GM10266 (cell line): ENCODE measurements around the gene CPA2.

Experiments used
- DNase-seq: peaks from one replicate; pipeline ENCODE4 v3.0.0; 2012; ENCODE audit errors: extremely low spot score
- TF ChIP-seq, protein P1 (sequence below): IDR thresholded peaks from 2 replicates; pipeline ENCODE4 v1.5.1; 2012; ENCODE audit warnings: mild to moderate bottlenecking, low read depth; ENCODE audit not compliant: control insufficient read depth, insufficient read depth; ENCODE audit errors: missing control alignments

CPA2 gene

DNA sequence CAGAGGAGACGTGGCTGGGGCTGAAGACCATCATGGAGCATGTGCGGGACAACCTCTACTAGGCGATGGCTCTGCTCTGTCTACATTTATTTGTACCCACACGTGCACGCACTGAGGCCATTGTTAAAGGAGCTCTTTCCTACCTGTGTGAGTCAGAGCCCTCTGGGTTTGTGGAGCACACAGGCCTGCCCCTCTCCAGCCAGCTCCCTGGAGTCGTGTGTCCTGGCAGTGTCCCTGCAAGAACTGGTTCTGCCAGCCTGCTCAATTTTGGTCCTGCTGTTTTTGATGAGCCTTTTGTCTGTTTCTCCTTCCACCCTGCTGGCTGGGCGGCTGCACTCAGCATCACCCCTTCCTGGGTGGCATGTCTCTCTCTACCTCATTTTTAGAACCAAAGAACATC, 56.0 kb downstream of the CPA2 start:
- TF ChIP-seq, protein P1, sequence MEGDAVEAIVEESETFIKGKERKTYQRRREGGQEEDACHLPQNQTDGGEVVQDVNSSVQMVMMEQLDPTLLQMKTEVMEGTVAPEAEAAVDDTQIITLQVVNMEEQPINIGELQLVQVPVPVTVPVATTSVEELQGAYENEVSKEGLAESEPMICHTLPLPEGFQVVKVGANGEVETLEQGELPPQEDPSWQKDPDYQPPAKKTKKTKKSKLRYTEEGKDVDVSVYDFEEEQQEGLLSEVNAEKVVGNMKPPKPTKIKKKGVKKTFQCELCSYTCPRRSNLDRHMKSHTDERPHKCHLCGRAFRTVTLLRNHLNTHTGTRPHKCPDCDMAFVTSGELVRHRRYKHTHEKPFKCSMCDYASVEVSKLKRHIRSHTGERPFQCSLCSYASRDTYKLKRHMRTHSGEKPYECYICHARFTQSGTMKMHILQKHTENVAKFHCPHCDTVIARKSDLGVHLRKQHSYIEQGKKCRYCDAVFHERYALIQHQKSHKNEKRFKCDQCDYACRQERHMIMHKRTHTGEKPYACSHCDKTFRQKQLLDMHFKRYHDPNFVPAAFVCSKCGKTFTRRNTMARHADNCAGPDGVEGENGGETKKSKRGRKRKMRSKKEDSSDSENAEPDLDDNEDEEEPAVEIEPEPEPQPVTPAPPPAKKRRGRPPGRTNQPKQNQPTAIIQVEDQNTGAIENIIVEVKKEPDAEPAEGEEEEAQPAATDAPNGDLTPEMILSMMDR: no peak
- DNase-seq: no peak

DNA sequence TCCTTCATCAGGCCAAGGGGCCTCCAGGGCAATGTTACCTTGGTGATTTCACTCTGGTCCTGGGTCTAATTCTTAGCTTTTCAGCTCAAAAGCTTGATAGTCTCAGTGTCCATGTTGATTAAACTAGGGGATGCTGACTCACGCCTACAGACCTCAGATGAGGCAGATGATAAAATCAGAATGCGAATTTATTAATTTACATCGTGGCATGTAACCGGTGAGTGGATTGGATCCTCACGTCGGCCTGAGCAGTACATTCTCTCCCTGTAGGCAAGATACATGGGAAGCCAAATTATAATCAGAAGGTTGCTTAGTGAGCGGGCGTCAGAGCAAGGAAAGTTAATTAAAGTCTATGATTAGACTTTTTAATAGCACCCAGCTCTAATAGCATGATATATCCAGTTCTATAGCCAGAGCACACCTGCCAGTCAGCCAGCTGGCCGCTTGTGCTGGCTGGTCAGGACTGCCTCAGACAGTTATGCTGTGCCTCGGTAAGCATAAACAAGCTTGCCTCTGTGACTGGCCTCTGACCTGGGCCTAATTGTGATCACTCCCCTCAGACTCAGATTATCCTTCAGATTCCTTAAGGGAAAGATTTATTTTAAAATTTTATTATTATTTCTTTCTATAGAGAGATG, 57.8 kb downstream of the CPA2 start:
- no peak for DNase-seq

DNA sequence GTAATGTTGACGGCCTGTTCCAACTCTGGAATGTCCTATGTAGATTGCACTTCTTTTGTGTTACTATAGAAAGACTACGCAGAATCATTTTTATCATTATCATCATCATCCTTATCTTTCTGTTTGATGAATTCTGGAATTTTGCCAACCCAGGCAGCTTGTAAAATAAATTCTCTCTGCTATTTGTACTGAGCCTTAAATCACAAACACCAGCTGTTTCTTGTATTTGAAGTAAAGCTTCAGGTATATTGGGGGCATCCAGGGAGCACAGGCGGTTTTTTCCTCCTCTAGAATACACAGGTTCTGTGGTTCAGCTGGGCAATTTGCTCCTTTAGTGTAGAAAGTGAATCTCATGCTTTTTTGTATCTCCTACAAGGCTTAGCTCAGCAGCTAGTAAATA, 63.0 kb downstream of the CPA2 start:
- DNase-seq: no peak
- TF ChIP-seq, protein P1: no peak

More for the DNA sequence above, 57.8 kb downstream of the CPA2 start:
- TF ChIP-seq, protein P1: no peak

DNA sequence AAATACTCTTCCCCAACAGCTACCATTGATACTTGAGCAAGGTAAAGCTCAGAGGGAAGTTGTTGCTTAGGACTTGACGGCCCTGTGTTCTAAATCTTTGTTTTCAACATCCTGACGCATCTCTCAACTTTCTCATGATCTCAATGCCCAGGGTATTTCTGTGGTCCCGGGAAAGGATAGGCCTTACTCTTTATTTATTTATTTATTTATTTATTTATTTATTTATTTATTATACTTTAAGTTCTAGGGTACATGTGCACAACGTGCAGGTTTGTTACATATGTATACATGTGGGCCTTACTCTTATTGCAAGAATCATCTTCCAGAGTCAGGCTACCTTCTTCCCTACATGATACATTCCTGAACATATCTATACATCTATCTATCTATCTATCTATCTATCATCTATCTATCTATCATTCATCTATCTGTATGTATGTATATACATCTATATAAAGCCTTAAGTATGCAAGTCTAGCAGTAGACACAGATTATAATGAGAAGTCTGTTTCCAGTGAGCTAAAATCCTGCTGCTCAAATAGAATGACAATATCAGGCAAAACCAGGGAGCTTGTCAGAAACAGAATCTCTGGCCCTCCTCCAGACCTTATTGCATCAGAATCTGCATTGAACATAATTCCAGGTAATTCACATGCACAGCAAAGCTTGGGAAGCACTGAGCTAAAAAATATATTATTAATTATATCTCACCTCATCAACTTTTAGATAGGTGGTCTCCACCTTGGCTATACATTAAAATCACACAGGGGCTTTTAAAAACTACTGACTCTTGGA, 65.8 kb downstream of the CPA2 start:
- no peak for DNase-seq
- TF ChIP-seq, protein P1: no peak

DNA sequence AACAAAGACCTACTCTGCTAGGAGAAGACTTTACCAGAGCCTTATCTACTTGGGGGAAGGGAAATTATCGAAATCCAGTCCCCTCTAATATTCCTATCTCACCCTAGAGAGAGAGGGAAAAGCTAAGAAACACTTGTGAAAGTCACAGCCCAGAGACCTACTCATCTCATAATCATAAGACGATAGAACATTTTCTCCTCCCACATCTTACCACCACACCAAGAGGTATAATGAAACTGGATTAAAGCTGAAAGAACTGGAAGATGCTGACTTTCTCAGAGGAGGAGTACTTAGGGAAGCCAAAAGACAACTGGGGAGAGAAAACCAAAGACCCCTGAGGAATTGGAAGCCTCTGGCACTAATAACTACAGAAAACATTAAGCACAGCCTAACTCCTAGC, 67.2 kb downstream of the CPA2 start:
- TF ChIP-seq, protein P1: no peak
- no peak for DNase-seq

DNA sequence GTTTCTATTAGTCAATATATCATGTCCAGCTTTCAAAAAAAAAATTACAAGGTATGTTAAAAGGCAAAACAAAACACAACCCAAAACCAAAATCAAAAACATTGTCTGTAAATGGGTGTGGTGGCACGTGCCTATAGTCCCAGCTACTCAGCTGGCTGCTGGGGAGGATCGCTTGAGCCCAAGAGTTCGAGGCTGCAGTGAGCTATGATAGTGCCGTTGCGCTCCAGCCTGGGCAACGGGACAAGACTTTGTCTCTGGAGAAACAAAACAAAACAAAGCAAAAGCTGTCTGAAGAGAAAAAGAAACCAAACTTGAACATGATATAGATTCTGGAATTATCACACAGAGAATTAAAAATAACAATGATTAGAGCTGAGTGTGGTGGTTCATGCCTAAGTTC, 67.6 kb downstream of the CPA2 start:
- TF ChIP-seq, protein P1: no peak
- no peak for DNase-seq

DNA sequence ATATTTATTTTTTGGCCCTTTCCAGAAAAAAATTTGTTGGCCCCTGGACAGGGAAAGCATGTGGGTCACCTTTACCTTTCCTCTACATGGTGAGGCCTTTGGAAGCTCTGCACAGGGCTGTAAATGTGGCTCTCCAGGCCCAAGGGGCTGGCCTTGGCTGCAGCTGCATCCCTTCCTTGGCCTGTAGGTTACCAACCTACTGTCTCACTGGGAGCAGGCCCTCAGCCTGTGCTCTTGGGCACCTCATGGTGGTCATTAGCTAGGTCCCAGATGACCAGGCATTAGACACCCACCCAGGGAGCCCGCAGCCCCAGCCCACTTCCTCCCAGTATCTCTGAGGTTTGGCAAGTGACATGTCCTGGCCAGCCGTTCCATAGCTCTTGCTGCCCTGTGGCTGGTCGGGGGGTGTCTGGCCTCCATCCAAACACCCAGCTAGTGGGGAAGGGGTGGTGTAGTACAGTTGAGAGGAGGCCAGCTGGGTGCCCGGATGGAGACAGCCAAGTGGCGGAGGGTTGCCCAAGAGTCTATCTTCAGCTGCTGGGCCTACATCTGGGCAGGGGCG, 70.8 kb downstream of the CPA2 start:
- no peak for DNase-seq
- TF ChIP-seq, protein P1: no peak
